HG03025 (cell line): ENCODE measurements around the gene PNPLA2.

ENCODE experiments used
- ATAC-seq: cut with Tn5 transposase; IDR thresholded peaks from one replicate; pipeline ENCODE4 v1.9.1; 2021; ENCODE audit warnings: mild to moderate bottlenecking, moderate library complexity; ENCODE audit not compliant: unreplicated experiment, low FRiP score

Gene PNPLA2, protein sequence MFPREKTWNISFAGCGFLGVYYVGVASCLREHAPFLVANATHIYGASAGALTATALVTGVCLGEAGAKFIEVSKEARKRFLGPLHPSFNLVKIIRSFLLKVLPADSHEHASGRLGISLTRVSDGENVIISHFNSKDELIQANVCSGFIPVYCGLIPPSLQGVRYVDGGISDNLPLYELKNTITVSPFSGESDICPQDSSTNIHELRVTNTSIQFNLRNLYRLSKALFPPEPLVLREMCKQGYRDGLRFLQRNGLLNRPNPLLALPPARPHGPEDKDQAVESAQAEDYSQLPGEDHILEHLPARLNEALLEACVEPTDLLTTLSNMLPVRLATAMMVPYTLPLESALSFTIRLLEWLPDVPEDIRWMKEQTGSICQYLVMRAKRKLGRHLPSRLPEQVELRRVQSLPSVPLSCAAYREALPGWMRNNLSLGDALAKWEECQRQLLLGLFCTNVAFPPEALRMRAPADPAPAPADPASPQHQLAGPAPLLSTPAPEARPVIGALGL

GRCh38 chr11:818396-819128 is at the start of gene PNPLA2:
Gene PNPLA2 (plus strand): TSS chr11:818914. CDS start chr11:819719, 805 bp downstream.
- no peak for ATAC-seq

DNA sequence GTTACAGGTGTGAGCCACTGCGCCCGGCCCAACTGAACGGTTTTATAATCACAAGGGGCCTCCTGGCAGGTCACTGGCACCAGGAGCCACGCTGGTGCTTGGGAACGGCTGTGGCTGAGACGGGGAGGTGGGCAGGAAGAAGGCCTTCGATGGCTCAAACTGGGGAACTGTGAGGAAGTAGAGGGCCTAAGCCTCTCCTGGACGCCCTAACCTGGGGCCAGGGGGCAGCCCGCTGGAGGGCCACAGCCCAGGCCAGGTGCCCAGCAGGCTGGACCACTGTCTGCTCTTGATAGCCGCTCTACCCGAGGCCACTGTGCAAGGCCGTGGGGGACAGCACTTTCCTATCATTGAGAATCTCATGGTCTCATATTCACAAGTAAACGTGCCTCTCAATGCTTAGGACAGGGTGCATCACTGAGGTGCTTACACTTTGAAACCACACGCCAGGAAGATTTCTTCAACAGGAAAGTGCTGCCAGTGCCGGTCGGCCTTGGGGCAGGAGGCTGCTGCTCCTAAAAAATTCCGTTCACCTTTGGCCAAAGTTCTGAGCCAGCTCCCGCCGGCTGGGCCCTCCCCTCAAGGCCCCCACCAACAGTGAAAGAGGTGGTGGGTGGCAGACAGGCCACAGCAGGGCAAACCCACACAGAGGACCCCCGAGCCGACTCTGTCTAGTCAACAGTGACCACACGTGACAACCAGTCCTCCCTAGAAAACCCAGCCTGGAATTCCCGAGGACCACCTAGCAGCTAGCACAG is 48.6 kb upstream of the PNPLA2 start:
- ATAC-seq: no peak

- no peak for ATAC-seq
These were observed 47.8 kb upstream of the PNPLA2 start for GRCh38 chr11:770642-771616.

DNA sequence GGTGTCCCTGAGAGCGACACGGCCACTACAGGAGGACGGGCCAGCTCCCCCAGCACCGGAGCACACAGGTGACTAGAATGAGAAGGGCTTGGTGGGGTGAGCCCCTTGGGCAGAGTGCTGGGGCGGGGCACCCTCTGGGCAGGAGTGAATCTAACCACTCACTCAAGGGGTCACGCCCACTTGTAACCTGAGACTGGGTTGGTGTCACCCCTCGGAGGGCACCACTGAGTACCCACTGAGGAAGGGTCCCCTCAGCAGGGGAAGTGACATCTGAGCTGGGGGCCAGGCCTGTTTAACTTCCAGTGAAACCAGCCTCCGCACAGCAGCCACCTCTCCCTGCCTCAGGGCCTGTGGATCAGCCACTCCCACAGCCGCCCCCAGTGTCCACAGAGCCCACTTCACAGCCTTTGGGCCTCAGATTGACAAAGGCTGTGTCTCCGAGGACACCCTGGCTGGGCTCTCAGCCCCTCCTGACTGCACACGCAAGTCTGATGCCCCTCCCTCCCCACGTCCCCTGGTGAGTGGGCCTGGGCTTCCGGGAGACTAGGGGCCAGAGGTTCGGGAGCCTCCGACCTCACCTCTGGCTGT is 47.0 kb upstream of the PNPLA2 start:
- ATAC-seq: no peak

DNA sequence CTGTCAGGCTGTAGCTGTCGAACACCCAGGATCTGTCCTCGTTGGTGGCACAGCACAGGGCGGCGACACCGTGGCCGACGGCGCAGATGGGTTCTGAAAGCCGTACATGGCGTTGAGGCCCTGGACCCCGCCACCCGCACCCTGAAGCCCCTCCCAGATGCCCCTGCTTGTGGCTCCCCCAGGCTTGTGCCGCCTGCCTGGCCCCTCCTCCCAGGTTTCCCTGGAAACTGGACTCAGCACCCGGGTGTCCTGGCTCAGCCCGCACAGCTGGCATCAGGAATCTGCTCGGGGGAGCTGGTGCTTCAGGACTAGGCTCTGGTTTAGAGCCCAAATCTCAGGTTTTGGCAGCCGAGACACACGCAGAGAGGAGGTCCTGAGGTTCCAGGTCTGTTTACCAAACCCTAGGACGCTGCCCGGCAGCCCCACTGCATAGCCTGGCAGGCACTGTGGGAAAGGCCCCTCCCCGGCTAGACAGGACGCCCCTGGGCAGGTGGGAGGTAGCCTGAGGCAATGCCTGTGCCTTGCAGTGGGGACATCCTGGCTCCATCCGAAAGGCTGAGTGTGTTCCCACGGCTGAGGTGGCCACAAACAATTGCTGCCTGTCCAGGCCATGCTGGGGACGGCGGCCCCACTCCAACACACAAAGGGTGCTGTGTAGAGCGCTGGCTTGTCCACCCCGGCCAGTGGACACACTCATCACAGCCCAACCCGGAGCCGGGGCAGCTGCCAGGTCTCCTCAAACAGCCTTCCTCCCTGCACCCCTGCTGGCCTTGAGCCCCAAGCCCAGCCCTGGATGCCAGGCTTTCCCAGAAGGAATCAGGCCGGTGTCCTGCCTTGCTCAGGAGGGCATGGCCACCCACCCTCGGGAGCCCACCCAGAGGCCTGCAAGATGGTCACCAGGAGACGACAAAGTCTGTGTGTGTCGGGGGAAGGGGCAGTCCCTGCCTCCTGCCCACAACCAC is 46.0 kb upstream of the PNPLA2 start:
- ATAC-seq: no peak

DNA sequence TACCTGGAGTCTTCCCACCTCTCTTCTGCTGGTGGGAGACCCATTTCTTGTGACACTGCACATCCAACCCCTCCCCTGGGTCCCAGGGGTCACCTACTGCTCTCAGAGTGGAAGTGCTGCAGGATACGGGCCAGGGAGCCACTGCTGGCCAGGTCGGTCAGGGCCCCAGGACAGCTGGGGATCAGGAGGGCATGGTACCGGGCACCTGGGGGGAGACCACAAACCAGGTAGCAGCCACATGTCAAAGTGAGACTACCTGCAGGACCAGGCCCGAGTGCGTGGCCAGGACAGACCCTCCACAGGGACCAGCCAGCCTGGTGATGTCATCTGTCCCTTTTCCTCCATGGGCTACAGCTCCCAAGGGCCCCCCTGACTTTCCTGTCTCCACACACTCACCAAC is 45.3 kb upstream of the PNPLA2 start:
- no peak for ATAC-seq

GRCh38 chr11:773830-774229 is 44.9 kb upstream of the PNPLA2 start:
- no peak for ATAC-seq

- ATAC-seq: no peak
These were observed 43.7 kb upstream of the PNPLA2 start for GRCh38 chr11:774873-775592.

- no peak for ATAC-seq
These were observed 42.5 kb upstream of the PNPLA2 start for GRCh38 chr11:776263-776560.

DNA sequence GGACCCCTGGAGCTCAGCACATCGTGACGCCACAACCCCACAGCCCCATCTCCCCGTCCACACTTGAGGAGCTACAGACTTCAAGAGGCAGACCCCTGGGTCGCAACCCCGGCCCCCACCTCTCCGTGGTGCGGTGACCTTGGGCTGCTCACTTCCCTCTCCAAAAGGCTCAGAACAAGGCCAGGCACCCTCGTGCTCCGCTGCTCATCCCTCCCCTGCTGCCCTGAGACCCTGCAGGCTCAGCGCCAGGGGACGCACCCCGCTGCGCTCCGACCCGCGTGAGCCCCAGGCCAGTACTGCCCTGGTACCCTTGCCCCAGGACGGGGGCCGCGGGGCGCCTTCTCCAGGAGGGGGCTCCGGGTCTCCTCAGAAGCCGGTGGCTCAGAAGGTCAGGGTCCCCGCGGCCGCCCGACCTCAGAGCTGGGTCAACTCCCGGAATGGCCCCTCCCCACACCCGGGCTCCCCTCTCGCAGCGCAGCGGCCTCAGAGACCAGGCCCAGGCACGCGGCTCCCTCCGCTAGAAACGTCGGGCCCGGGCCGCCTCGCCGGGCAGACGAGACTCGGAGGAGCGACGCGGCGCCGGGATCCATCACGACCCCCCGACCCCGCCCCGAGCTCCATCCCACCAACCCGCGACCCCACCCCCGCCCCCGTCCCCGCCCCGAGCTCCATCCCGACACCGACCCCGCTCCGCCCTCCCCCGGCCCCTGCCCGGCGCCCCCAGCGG is 42.0 kb upstream of the PNPLA2 start:
- peak; percentile 35 for ATAC-seq

DNA sequence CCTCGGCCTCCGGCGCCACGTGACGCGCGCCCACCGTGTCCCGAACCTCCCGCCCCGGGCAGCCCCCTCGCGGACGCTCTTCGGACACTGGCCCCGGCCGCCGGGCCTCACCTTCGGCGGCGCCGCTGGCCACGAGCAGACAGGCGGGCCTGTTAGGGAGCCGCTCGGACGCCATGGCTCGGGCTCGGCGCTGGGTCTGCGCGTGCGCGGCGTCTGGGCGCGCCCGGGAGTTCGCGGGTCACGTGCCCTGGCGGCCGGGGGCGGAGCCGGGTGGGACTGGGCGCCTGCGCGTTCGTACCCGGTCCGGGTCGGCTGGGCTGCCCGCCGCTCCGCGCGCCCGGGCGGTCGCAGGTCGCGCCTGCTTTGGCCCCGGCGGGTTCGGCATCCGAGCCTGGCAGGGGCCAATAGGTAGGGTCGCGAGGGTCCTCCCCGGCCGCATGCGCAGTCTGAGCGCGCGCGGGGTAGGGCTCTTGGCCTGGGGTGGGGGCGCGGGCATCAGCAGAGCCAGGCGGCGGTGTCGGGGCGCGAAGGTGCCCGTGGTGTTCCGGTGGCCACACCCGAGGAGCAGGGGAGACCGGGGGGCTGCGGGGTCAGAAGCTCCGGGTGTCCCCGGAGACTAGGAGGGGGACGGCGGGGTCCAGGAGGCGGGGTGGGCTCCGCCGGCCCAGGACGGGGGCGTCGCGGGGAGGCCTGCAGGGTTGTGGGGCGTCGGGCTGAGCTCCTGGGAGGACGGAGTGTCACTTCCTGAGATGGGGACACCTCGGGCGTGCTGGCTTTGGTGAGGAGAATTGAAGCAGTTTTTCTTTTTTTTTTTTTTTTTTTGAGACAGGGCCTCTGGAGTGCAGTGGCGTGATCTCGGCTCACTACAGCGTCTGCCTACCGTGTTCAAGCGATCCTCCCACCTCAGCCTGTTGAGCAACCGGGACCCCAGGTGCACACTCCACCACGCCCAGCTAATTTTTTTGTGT is 41.1 kb upstream of the PNPLA2 start, which contains the start of gene GATD1:
Gene GATD1, minus strand, starts transcription at position 200 of the 968 bp plus-strand sequence. Its CDS starts 25 bp downstream, at position 175.
- peak; percentile 69 for ATAC-seq

GRCh38 chr11:778976-779954 is 39.4 kb upstream of the PNPLA2 start:
- ATAC-seq: no peak

GRCh38 chr11:779955-780532 is 38.7 kb upstream of the PNPLA2 start:
- ATAC-seq: no peak
